HepG2 (cell line): ENCODE measurements around the gene PBX4. TPM values are rescaled to one million over a fixed set of nuclear protein-coding genes. Genes with fewer than 3 reads are reported as not detected.

Source experiments
- ATAC-seq: fragments of 200-7000 bp; cut with Tn5 transposase; 3 replicates; pipeline ENCODE4 v1.9.1; 2020; ENCODE audit warnings: mild to moderate bottlenecking, moderate library complexity
- BruUV-seq: library from RNA; stranded (reverse); fragments of 400-500 nt; replicated peaks from 2 replicates; lab custom pipeline; 2021; lab: Mats Ljungman, UMichigan
- CTCF ChIA-PET: fragments of 300-600 bp; formaldehyde crosslinking; extraction: SDS; loops from one replicate; lab custom pipeline; 2021; ENCODE audit warnings: low total read pairs, inconsistent platforms, low intra/inter-chr PET ratio; lab: Yijun Ruan, JAX
- POLR2A ChIA-PET: fragments of 350-600 bp; sonication (Branson Sonifier 250); formaldehyde crosslinking; loops from one replicate; lab custom pipeline; 2020; ENCODE audit warnings: antibody characterized with exemption, inconsistent platforms; lab: Yijun Ruan, JAX
- DNase-seq: peaks from one replicate; pipeline ENCODE4 v3.0.0-alpha.2; 2015; ENCODE audit warnings: low spot score
- FAIRE-seq: peaks from 3 replicates; lab custom pipeline; 2011; peaks lifted over from hg19 to GRCh38; lab: Jason Lieb, UNC
- H2AFZ ChIP-seq: one replicate; pipeline ENCODE4 v1.6.1; 2011; ENCODE audit warnings: low read length, inconsistent platforms
- H3K27ac ChIP-seq: fragments of 300-600 bp; 3 replicates; pipeline ENCODE4 v1.8.0; 2011; ENCODE audit warnings: mixed run types, mild to moderate bottlenecking, mixed read lengths, low read length, inconsistent platforms; ENCODE audit not compliant: insufficient read depth; ENCODE audit errors: extremely low read length
- H3K27me3 ChIP-seq, 2 experiments: fragments of 200-600 bp in 1 of 2; 2 replicates in 1 of 2; 3 replicates in 1 of 2; pipeline versions ENCODE4 v1.6.0 to v1.8.0; 2011; ENCODE audit warnings: low read length in 2 of 2, mild to moderate bottlenecking in 2 of 2, moderate library complexity in 2 of 2, inconsistent platforms in 1 of 2; ENCODE audit not compliant: insufficient read depth in 2 of 2, control insufficient read depth in 1 of 2
- H3K36me3 ChIP-seq, 2 experiments: fragments of 200-600 bp in 1 of 2; replicated peaks in 1 of 2; 2 replicates in 1 of 2; 3 replicates in 1 of 2; pipeline versions ENCODE4 v1.5.1 to v1.8.0; 2011; ENCODE audit warnings: low read length in 2 of 2, inconsistent platforms in 1 of 2; ENCODE audit not compliant: insufficient read depth in 2 of 2, control insufficient read depth in 1 of 2
- H3K4me1 ChIP-seq: 2 replicates; pipeline ENCODE4 v1.5.1; 2012; ENCODE audit warnings: low read length, inconsistent platforms; ENCODE audit not compliant: insufficient read depth
- H3K4me2 ChIP-seq: 2 replicates; pipeline ENCODE4 v1.6.0; 2011; ENCODE audit warnings: low read depth, low read length, inconsistent platforms
- H3K4me3 ChIP-seq, 3 experiments: fragments of 200-600 bp in 1 of 3; sonication (generic), shearing (Covaris generic) in 1 of 3; replicated peaks in 1 of 3; 2 replicates each; pipeline ENCODE4 v1.5.1; 2011 to 2016; ENCODE audit warnings: low read length in 3 of 3, inconsistent platforms in 2 of 3, low read depth in 2 of 3, mild to moderate bottlenecking in 2 of 3, control low read depth in 1 of 3, mixed read lengths in 1 of 3; ENCODE audit not compliant: insufficient read depth in 1 of 3
- H3K79me2 ChIP-seq: one replicate; pipeline ENCODE4 v1.6.1; 2011; ENCODE audit warnings: low read length, inconsistent platforms; ENCODE audit not compliant: insufficient read depth
- H3K9ac ChIP-seq: 2 replicates; pipeline ENCODE4 v1.6.0; 2011; ENCODE audit warnings: mild to moderate bottlenecking, low read depth, low read length, inconsistent platforms; ENCODE audit not compliant: insufficient read depth
- H3K9me3 ChIP-seq: 2 replicates; pipeline ENCODE4 v1.5.1; 2012; ENCODE audit warnings: mild to moderate bottlenecking, low read length
- H4K20me1 ChIP-seq: 2 replicates; pipeline ENCODE4 v1.6.0; 2011; ENCODE audit warnings: inconsistent platforms, mild to moderate bottlenecking, low read length, moderate library complexity; ENCODE audit not compliant: insufficient read depth
- ATF7-NPFF ChIP-seq: sonication (generic); formaldehyde crosslinking; IDR thresholded peaks from 2 replicates; pipeline ENCODE4 v1.8.1; 2023; ENCODE audit warnings: mild to moderate bottlenecking, low read depth, missing genetic modification reagents, moderate library complexity
- HDAC1 ChIP-seq: sonication (generic); formaldehyde crosslinking; IDR thresholded peaks from 2 replicates; pipeline ENCODE4 v1.5.1; 2020; ENCODE audit warnings: mild to moderate bottlenecking, missing genetic modification reagents
- KAT7 ChIP-seq: IDR thresholded peaks from 2 replicates; pipeline ENCODE4 v1.6.1; 2018; ENCODE audit warnings: borderline replicate concordance, missing compliant biosample characterization
- KLF12 ChIP-seq: sonication (generic); formaldehyde crosslinking; IDR thresholded peaks from 2 replicates; pipeline ENCODE4 v1.4.0; 2020; ENCODE audit warnings: missing genetic modification reagents, borderline replicate concordance
- KMT2B ChIP-seq: IDR thresholded peaks from 2 replicates; pipeline ENCODE4 v1.6.1; 2016; ENCODE audit warnings: missing genetic modification reagents, missing compliant biosample characterization
- RBM39 ChIP-seq: fragments of 200-400 bp; formaldehyde crosslinking; IDR thresholded peaks from one replicate; pipeline ENCODE4 v1.6.1; 2018; ENCODE audit warnings: antibody characterized with exemption, mild to moderate bottlenecking, low read depth, low read length; ENCODE audit not compliant: poor library complexity, severe bottlenecking
- ZNF619 ChIP-seq: sonication (generic); formaldehyde crosslinking; IDR thresholded peaks from 2 replicates; pipeline ENCODE4 v1.4.0; 2020; ENCODE audit warnings: mild to moderate bottlenecking, missing genetic modification reagents
- WGBS: methylation state at CpG from one replicate; pipeline ENCODE4 v1.1.6; 2017; ENCODE audit warnings: low lambda C conversion rate; 5-methylcytosine and 5-hydroxymethylcytosine counted together
- in situ Hi-C: cut with HindIII; loops from 2 replicates; pipeline ENCODE4 v1.10.0; 2017; ENCODE audit warnings: low pct_unique_long_range_greater_than_20kb; ENCODE audit not compliant: extremely low pct_ligation_motif_present
- intact Hi-C: fragments of 100-400 bp; cut with micrococcal nuclease; formaldehyde crosslinking; loops from one replicate; pipeline ENCODE4 v1.10.0; 2022; ENCODE audit not compliant: unreplicated experiment
- polyA plus RNA-seq, 8 experiments: library from polyadenylated mRNA; depleted of rRNA in 3 of 8; stranded (reverse) in 7 of 8; unstranded in 1 of 8; fragments of >200 nt; fragmentation: Illumina TruSeq in 4 of 8; extraction: Trizol in 4 of 8; gene quantifications; 2 replicates each; pipeline versions ENCODE4 v1.2.1 to v1.2.3, GENCODE V29; 2011 to 2016; ENCODE audit warnings: low read depth in 4 of 8, missing spikeins in 1 of 8, mixed read lengths in 1 of 8; ENCODE audit not compliant: insufficient read depth in 1 of 8
- total RNA-seq, 5 experiments: library from RNA; depleted of rRNA; stranded (reverse); fragments of >200 nt; fragmentation: Illumina TruSeq; extraction: Trizol; gene quantifications; 2 replicates each; pipeline ENCODE4 v1.2.3, GENCODE V29; 2016; ENCODE audit warnings: low read depth in 1 of 5
- TF ChIP-seq, protein P1 (sequence below): sonication (generic); formaldehyde crosslinking; IDR thresholded peaks from 2 replicates; pipeline ENCODE4 v1.5.0; 2020; ENCODE audit warnings: missing genetic modification reagents, mild to moderate bottlenecking, borderline replicate concordance
- TF ChIP-seq, protein P2 (sequence below): sonication (generic); formaldehyde crosslinking; IDR thresholded peaks from 2 replicates; pipeline ENCODE4 v1.4.0; 2020; ENCODE audit warnings: missing genetic modification reagents
- TF ChIP-seq, protein P3 (sequence below): sonication (generic); formaldehyde crosslinking; IDR thresholded peaks from 2 replicates; pipeline ENCODE4 v1.5.0; 2020; ENCODE audit warnings: mild to moderate bottlenecking, missing genetic modification reagents
- TF ChIP-seq, protein P4 (sequence below): sonication (generic); formaldehyde crosslinking; IDR thresholded peaks from 2 replicates; pipeline ENCODE4 v1.5.0; 2020; ENCODE audit warnings: mild to moderate bottlenecking, missing genetic modification reagents, moderate library complexity

Gene PBX4
- total and polyA plus RNA-seq, 2 of the 13 experiments (the other 11 are each of a cell fraction or from before 2014, with no cell fraction given) = not detected

DNA sequence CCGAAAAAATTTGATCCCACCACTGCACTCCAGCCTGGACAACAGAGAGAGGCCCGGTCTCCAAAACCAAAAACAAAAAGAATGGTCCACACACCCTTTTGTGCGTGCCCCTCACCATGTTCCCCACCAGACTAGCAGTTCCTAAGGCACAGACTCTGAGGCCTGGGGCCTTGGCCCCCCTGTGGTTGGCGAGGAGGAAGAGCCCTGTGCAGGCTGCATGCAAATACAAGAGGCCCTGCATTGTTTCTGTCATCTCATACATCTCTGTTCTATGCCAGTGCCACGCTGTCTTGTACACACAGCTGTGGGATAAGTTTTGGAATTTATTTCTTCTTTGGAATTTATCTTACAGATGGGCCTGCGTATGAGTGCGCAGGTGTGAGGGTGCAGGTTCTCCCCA, 94.4 kb downstream of the PBX4 start (continued):
- TF ChIP-seq KMT2B (CRISPR knock-in tag) = no peak
- TF ChIP-seq, protein P1, sequence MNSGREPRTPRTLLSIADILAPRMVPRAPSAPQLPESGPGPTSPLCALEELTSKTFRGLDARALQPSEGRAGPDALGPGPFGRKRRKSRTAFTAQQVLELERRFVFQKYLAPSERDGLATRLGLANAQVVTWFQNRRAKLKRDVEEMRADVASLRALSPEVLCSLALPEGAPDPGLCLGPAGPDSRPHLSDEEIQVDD (CRISPR knock-in tag) = no peak
- TF ChIP-seq, protein P2, sequence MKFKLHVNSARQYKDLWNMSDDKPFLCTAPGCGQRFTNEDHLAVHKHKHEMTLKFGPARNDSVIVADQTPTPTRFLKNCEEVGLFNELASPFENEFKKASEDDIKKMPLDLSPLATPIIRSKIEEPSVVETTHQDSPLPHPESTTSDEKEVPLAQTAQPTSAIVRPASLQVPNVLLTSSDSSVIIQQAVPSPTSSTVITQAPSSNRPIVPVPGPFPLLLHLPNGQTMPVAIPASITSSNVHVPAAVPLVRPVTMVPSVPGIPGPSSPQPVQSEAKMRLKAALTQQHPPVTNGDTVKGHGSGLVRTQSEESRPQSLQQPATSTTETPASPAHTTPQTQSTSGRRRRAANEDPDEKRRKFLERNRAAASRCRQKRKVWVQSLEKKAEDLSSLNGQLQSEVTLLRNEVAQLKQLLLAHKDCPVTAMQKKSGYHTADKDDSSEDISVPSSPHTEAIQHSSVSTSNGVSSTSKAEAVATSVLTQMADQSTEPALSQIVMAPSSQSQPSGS (CRISPR knock-in tag) = no peak
- no peak for TF ChIP-seq HDAC1
- no peak for TF ChIP-seq KAT7 (CRISPR knock-in tag)

DNA sequence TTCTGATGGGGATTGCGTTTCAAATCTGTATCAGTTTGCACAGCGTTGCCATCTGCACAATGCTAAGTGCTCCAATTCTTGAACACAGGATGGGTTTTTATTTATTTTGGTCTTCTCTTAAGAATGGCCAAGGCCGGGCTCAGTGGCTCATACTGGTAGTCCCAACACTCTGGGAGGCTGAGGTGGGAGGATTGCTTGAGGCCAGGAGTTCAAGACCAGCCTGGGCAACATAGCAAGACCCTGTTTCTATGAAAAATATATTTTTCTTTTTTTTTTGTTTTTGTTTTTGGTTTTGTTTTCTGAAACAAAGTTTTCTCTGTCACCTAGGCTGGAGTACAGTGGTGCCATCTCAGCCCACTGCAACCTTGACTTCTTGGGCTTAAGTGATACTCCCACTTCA, 95.3 kb downstream of the PBX4 start:
- H3K4me3 ChIP-seq = no peak overlapping the region
- ChIA-PET CTCF (no interaction called here), POLR2A (no interaction called here)
- no peak for ATAC-seq
- DNase-seq = no peak
- H3K4me2 ChIP-seq = no peak overlapping the region
- H3K9me3 ChIP-seq = no peaks in the 10 kb centered on the region
- peaks cover 22% of the 10 kb centered on the region for H4K20me1 ChIP-seq
- no peak overlapping the region for H3K9ac ChIP-seq
- no peaks in the 10 kb centered on the region for H3K4me1 ChIP-seq
- no peak for FAIRE-seq
- peaks cover 18% of the 10 kb centered on the region for H3K79me2 ChIP-seq
- no peak for TF ChIP-seq ATF7-NPFF
- no peak for TF ChIP-seq KLF12 (CRISPR knock-in tag)
- no peak for TF ChIP-seq ZNF619 (CRISPR knock-in tag)
- TF ChIP-seq, protein P3, sequence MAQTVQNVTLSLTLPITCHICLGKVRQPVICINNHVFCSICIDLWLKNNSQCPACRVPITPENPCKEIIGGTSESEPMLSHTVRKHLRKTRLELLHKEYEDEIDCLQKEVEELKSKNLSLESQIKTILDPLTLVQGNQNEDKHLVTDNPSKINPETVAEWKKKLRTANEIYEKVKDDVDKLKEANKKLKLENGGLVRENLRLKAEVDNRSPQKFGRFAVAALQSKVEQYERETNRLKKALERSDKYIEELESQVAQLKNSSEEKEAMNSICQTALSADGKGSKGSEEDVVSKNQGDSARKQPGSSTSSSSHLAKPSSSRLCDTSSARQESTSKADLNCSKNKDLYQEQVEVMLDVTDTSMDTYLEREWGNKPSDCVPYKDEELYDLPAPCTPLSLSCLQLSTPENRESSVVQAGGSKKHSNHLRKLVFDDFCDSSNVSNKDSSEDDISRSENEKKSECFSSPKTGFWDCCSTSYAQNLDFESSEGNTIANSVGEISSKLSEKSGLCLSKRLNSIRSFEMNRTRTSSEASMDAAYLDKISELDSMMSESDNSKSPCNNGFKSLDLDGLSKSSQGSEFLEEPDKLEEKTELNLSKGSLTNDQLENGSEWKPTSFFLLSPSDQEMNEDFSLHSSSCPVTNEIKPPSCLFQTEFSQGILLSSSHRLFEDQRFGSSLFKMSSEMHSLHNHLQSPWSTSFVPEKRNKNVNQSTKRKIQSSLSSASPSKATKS (CRISPR knock-in tag) = no peak
- TF ChIP-seq, protein P4, sequence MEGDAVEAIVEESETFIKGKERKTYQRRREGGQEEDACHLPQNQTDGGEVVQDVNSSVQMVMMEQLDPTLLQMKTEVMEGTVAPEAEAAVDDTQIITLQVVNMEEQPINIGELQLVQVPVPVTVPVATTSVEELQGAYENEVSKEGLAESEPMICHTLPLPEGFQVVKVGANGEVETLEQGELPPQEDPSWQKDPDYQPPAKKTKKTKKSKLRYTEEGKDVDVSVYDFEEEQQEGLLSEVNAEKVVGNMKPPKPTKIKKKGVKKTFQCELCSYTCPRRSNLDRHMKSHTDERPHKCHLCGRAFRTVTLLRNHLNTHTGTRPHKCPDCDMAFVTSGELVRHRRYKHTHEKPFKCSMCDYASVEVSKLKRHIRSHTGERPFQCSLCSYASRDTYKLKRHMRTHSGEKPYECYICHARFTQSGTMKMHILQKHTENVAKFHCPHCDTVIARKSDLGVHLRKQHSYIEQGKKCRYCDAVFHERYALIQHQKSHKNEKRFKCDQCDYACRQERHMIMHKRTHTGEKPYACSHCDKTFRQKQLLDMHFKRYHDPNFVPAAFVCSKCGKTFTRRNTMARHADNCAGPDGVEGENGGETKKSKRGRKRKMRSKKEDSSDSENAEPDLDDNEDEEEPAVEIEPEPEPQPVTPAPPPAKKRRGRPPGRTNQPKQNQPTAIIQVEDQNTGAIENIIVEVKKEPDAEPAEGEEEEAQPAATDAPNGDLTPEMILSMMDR (CRISPR knock-in tag) = no peak
- no peak for TF ChIP-seq RBM39
- no peak overlapping the region for H3K27ac ChIP-seq
- in situ Hi-C loops = no loop called here
- H3K27me3 ChIP-seq = no peaks in the 10 kb centered on the region
- H2AFZ ChIP-seq = no peak overlapping the region
- intact Hi-C loops = no loop called here
- WGBS = 96% methylated on average over 3 of the region's 3 CpGs
- BruUV-seq = no TSS peak
- H3K36me3 ChIP-seq = peaks cover 10 to 34% of the 10 kb centered on the region in 2 experiments
